ENCODE data around the gene MSH5. TPM values are rescaled to one million over a fixed set of nuclear protein-coding genes. Genes with fewer than 3 reads are reported as not detected.

MSH5 gene
- total RNA-seq, 1 experiment from 2014 or later, result 58.4 TPM

DNA sequence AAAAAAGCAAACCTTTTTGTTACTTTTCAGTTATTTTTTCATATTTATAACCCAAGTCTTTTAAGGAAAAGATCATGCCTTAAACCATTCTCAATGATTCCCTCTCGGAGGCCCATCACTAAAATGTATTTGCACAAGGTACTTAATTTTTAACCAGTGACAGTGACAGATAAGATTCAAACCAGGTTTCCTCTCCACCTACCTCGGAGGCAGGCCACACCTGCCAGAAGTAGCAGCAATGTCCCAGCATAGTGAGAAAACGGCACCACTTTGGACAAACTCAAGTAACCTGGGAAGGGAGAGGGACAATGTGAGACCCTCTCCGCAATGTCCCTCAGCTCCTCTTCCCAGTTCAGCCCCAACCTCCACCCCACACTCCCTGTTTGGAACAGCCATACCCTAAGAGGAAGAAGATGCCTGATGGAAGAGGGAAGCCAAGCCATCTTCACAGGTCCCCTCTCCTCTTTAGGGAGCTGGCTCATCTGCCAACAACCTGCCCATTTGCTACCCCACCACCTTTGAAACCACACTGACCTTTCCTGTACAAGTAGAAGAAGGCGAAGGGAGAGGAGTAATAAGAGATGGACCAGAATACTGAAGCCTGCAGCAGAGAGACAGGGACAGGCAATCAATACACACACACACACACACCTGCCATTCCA is 38.9 kb upstream of the MSH5 start:
- Histone ChIP-seq H3K4me1 (ENCODE audit: low read length) (peaks cover 34% of the 10 kb centered on the region), H3K9me3 (ENCODE audit: low read length) (no peaks in the 10 kb centered on the region), H4K20me1 (ENCODE audit: insufficient read depth, low read depth, low read length) (no peaks in the 10 kb centered on the region), H2AFZ (ENCODE audit: low read length) (no peak overlapping the region), H3K27ac (ENCODE audit: low read length) (peak overlapping the region; percentile 86), H3K27me3 (ENCODE audit: low read length) (no peaks in the 10 kb centered on the region), H3K4me2 (ENCODE audit: low read depth, low read length, poor library complexity, severe bottlenecking) (peak overlapping the region; percentile 93), H3K4me3 (ENCODE audit: low read length) (peak overlapping the region; percentile 84), H3K79me2 (ENCODE audit: low read length) (peaks cover 27% of the 10 kb centered on the region), H3K9me2 (replicated peaks; ENCODE audit: insufficient read depth, low read length) (no peaks in the 10 kb centered on the region), H3K9ac (ENCODE audit: low read length) (peak overlapping the region; percentile 92), H3K36me3 (ENCODE audit: insufficient read depth, low read length) (no peaks in the 10 kb centered on the region; the same call in 1 of the 2 replicates)
- no peak for DNase-seq

- H3K36me3 ChIP-seq (ENCODE audit: insufficient read depth, low read length), result no peaks in the 10 kb centered on the region; the same call in 1 of the 2 replicates
- peak; percentile 79 for DNase-seq
- H3K4me2 ChIP-seq (ENCODE audit: low read depth, low read length, poor library complexity, severe bottlenecking), result peak overlapping the region; percentile 93
- peaks cover 27% of the 10 kb centered on the region for H3K79me2 ChIP-seq (ENCODE audit: low read length)
- H3K4me3 ChIP-seq (ENCODE audit: low read length), result peak overlapping the region; percentile 84
- H3K9me3 ChIP-seq (ENCODE audit: low read length), result no peaks in the 10 kb centered on the region
- H3K9ac ChIP-seq (ENCODE audit: low read length), result peak overlapping the region; percentile 92
- H3K4me1 ChIP-seq (ENCODE audit: low read length), result peaks cover 34% of the 10 kb centered on the region
- no peaks in the 10 kb centered on the region for H4K20me1 ChIP-seq (ENCODE audit: insufficient read depth, low read depth, low read length)
- peak overlapping the region; percentile 86 for H3K27ac ChIP-seq (ENCODE audit: low read length)
- H3K27me3 ChIP-seq (ENCODE audit: low read length), result no peaks in the 10 kb centered on the region
- H3K9me2 ChIP-seq (replicated peaks; ENCODE audit: insufficient read depth, low read length), result no peaks in the 10 kb centered on the region
- H2AFZ ChIP-seq (ENCODE audit: low read length), result no peak overlapping the region
Measured at GRCh38 chr6:31701666-31702404, 38.0 kb upstream of the MSH5 start.

GRCh38 chr6:31702405-31702818 is 37.4 kb upstream of the MSH5 start:
- Histone ChIP-seq H3K4me3 (ENCODE audit: low read length) (peak overlapping the region; percentile 84), H2AFZ (ENCODE audit: low read length) (peak overlapping the region; percentile 22; the same call in 1 of the 2 replicates), H3K79me2 (ENCODE audit: low read length) (peaks cover 27% of the 10 kb centered on the region), H3K36me3 (ENCODE audit: insufficient read depth, low read length) (no peaks in the 10 kb centered on the region; the same call in 1 of the 2 replicates), H3K27me3 (ENCODE audit: low read length) (no peaks in the 10 kb centered on the region), H3K9me3 (ENCODE audit: low read length) (no peaks in the 10 kb centered on the region), H3K27ac (ENCODE audit: low read length) (peak overlapping the region; percentile 86), H3K9me2 (replicated peaks; ENCODE audit: insufficient read depth, low read length) (no peaks in the 10 kb centered on the region), H4K20me1 (ENCODE audit: insufficient read depth, low read depth, low read length) (no peaks in the 10 kb centered on the region), H3K4me2 (ENCODE audit: low read depth, low read length, poor library complexity, severe bottlenecking) (peak overlapping the region; percentile 93), H3K9ac (ENCODE audit: low read length) (peak overlapping the region; percentile 92), H3K4me1 (ENCODE audit: low read length) (peaks cover 34% of the 10 kb centered on the region)
- DNase-seq, result peak; percentile 65

DNA sequence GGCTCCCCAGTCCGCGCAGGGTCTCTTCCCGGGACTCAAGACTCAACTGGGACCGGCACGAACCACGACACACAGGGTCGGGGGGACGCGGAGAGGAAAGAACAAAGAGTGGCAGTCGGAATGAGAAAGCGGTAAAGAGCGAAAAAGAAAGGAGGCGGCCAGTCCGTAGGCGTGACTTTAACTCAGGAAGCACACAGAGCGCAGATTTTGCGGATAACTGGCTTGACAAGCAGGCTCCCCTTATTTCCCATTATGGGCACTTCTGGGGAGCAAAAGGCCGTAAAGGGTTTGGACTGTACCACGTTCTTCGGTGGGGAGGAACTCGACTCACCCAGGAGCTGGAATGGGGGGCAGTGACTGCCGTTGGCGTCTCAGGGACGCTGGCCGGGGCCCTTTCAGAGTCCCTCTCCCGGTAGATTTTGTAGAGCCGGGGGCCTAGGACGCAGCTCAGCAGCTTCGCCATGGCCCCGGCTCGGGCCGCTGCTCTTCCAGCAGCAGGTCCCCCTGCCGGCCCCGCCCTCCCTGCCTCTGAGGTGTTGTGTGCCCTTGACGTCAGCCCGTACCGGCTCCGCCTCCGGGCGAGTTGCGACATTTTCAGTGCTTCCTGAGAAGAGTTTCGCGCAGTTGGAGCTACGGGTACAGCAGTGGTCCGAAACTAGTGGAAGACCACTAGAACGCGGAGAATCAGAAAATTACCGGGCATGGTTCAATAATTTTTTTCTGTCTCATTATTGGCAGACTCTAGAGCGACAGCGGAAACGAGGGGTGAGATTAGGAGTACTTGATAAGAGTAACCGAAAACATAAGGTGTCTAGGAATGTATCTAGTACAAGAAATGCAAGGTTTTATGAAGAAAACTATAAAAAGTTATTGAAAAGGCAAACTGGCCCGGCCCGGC is 36.7 kb upstream of the MSH5 start, which contains the start of gene ABHD16A:
Gene ABHD16A, minus strand, starts transcription at position 506 of the 898 bp plus-strand sequence. Its CDS starts 43 bp downstream, at position 463.
- Histone ChIP-seq H3K27ac (ENCODE audit: low read length) (peak within 1 kb of the TSS; percentile 86), H3K79me2 (ENCODE audit: low read length) (peaks cover 27% of the 10 kb centered on the region), H4K20me1 (ENCODE audit: insufficient read depth, low read depth, low read length) (no peaks in the 10 kb centered on the region), H3K36me3 (ENCODE audit: insufficient read depth, low read length) (no peaks in the 10 kb centered on the region; the same call in 1 of the 2 replicates), H3K9me2 (replicated peaks; ENCODE audit: insufficient read depth, low read length) (no peaks in the 10 kb centered on the region), H3K4me2 (ENCODE audit: low read depth, low read length, poor library complexity, severe bottlenecking) (peak within 1 kb of the TSS; percentile 93), H2AFZ (ENCODE audit: low read length) (peak within 1 kb of the TSS; percentile 98), H3K9me3 (ENCODE audit: low read length) (no peaks in the 10 kb centered on the region), H3K27me3 (ENCODE audit: low read length) (no peaks in the 10 kb centered on the region), H3K4me1 (ENCODE audit: low read length) (peaks cover 28% of the 10 kb centered on the region), H3K4me3 (ENCODE audit: low read length) (peak within 1 kb of the TSS; percentile 84), H3K9ac (ENCODE audit: low read length) (peak within 1 kb of the TSS; percentile 92)
- peak; percentile 99 for DNase-seq

DNA sequence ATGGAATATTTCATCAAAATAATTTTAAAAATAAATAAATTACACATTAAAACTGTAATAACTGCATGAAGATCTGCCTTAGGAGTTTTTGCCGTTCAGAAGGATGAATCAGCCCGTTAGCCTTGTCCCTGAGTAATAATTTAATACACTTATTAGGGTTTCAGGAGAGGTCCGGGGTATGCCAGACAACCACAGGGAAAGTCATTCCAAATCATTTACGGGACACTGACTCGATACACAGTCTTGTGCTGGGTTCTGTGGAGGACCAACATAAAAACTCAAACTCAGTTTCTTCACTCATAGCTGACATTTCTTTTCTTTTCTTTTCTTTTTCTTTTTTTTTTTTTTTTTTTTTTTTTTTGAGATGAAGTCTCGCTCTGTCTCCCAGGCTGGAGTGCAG is 33.9 kb upstream of the MSH5 start:
- H3K9ac ChIP-seq (ENCODE audit: low read length), result no peak overlapping the region
- no peaks in the 10 kb centered on the region for H3K27me3 ChIP-seq (ENCODE audit: low read length)
- no peaks in the 10 kb centered on the region for H4K20me1 ChIP-seq (ENCODE audit: insufficient read depth, low read depth, low read length)
- DNase-seq, result no peak
- H3K27ac ChIP-seq (ENCODE audit: low read length), result no peak overlapping the region
- peaks cover 21% of the 10 kb centered on the region for H3K4me1 ChIP-seq (ENCODE audit: low read length)
- H3K4me3 ChIP-seq (ENCODE audit: low read length), result no peak overlapping the region
- H3K36me3 ChIP-seq (ENCODE audit: insufficient read depth, low read length), result no peaks in the 10 kb centered on the region
- no peak overlapping the region for H3K4me2 ChIP-seq (ENCODE audit: low read depth, low read length, poor library complexity, severe bottlenecking)
- H3K79me2 ChIP-seq (ENCODE audit: low read length), result peaks cover 20% of the 10 kb centered on the region
- no peaks in the 10 kb centered on the region for H3K9me3 ChIP-seq (ENCODE audit: low read length)
- no peak overlapping the region for H2AFZ ChIP-seq (ENCODE audit: low read length)
- H3K9me2 ChIP-seq (replicated peaks; ENCODE audit: insufficient read depth, low read length), result no peaks in the 10 kb centered on the region

GRCh38 chr6:31706599-31706998 is 33.2 kb upstream of the MSH5 start, which contains the start of gene LY6G6F:
Gene LY6G6F (plus strand): TSS chr6:31706866. CDS start chr6:31706907, 41 bp downstream.
- H2AFZ ChIP-seq (ENCODE audit: low read length), result no peak within 1 kb of the TSS
- H3K4me1 ChIP-seq (ENCODE audit: low read length), result peaks cover 15% of the 10 kb centered on the region
- H3K4me3 ChIP-seq (ENCODE audit: low read length), result no peak within 1 kb of the TSS
- H3K36me3 ChIP-seq (ENCODE audit: insufficient read depth, low read length), result no peaks in the 10 kb centered on the region
- no peak within 1 kb of the TSS for H3K9ac ChIP-seq (ENCODE audit: low read length)
- H3K9me2 ChIP-seq (replicated peaks; ENCODE audit: insufficient read depth, low read length), result no peaks in the 10 kb centered on the region
- no peak for DNase-seq
- no peaks in the 10 kb centered on the region for H4K20me1 ChIP-seq (ENCODE audit: insufficient read depth, low read depth, low read length)
- no peak within 1 kb of the TSS for H3K4me2 ChIP-seq (ENCODE audit: low read depth, low read length, poor library complexity, severe bottlenecking)
- H3K79me2 ChIP-seq (ENCODE audit: low read length), result peaks cover 13% of the 10 kb centered on the region
- no peak within 1 kb of the TSS for H3K27ac ChIP-seq (ENCODE audit: low read length)
- H3K27me3 ChIP-seq (ENCODE audit: low read length), result no peaks in the 10 kb centered on the region
- no peaks in the 10 kb centered on the region for H3K9me3 ChIP-seq (ENCODE audit: low read length)

DNA sequence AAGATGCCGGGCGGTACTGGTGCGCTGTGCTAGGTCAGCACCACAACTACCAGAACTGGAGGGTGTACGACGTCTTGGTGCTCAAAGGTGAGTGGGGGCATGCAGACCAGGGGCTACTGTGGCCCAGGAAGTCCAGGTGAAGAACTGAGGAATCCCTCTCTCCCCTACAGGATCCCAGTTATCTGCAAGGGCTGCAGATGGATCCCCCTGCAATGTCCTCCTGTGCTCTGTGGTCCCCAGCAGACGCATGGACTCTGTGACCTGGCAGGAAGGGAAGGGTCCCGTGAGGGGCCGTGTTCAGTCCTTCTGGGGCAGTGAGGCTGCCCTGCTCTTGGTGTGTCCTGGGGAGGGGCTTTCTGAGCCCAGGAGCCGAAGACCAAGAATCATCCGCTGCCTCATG is 32.1 kb upstream of the MSH5 start:
- H2AFZ ChIP-seq (ENCODE audit: low read length), result no peak overlapping the region

More for the DNA sequence above, 32.1 kb upstream of the MSH5 start:
- Histone ChIP-seq H3K36me3 (ENCODE audit: insufficient read depth, low read length) (no peaks in the 10 kb centered on the region), H3K9me3 (ENCODE audit: low read length) (no peaks in the 10 kb centered on the region), H3K4me3 (ENCODE audit: low read length) (no peak overlapping the region), H3K4me2 (ENCODE audit: low read depth, low read length, poor library complexity, severe bottlenecking) (no peak overlapping the region), H3K79me2 (ENCODE audit: low read length) (peaks cover 2% of the 10 kb centered on the region; the same call in 1 of the 2 replicates), H4K20me1 (ENCODE audit: insufficient read depth, low read depth, low read length) (no peaks in the 10 kb centered on the region), H3K9me2 (replicated peaks; ENCODE audit: insufficient read depth, low read length) (no peaks in the 10 kb centered on the region), H3K4me1 (ENCODE audit: low read length) (peaks cover 8% of the 10 kb centered on the region), H3K27me3 (ENCODE audit: low read length) (no peaks in the 10 kb centered on the region), H3K9ac (ENCODE audit: low read length) (no peak overlapping the region), H3K27ac (ENCODE audit: low read length) (no peak overlapping the region)
- DNase-seq, result no peak
